Astrocyte (in vitro differentiated cells and primary cell): ENCODE measurements around the gene AJAP1.

Source experiments
- EZH2 ChIP-seq: IDR thresholded peaks from 2 replicates; pipeline ENCODE4 v1.6.1; 2012; ENCODE audit warnings: mild to moderate bottlenecking, low read length, inconsistent platforms; ENCODE audit not compliant: insufficient read depth
- TF ChIP-seq, protein P1 (sequence below): IDR thresholded peaks from 2 replicates; pipeline ENCODE4 v1.5.1; 2011; ENCODE audit warnings: low read depth, mild to moderate bottlenecking, inconsistent platforms, low read length, moderate library complexity; ENCODE audit not compliant: insufficient read depth

DNA sequence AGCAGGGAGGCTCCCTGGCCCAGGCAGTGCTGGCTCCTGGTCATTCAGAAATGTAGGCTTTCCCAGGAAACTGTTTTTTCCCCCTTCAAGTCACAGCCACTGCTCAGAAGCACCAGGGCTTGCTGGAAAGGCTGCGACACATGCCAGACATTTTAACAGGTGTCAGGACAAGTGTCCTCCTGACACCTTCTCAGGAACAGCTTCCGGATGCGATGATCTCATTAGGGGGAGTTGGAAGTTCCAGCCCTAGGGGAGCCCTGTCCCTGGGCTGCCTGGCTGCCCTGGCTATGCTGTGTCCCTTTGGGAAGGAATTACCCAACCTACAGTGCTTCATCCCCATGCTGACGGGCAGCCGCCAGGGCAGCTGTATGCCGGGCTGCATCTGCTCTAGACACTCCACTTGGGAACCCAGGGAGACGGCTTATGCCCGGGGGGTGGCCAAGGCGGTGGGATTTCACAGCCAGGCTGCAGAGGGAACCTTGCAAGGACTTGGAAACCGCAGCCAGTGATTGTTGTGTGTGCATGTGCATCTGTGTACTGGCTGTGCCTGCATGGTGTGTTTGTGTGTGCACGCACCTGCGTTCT is 41.8 kb downstream of the AJAP1 start:
- no peak for TF ChIP-seq EZH2
- TF ChIP-seq, protein P1, sequence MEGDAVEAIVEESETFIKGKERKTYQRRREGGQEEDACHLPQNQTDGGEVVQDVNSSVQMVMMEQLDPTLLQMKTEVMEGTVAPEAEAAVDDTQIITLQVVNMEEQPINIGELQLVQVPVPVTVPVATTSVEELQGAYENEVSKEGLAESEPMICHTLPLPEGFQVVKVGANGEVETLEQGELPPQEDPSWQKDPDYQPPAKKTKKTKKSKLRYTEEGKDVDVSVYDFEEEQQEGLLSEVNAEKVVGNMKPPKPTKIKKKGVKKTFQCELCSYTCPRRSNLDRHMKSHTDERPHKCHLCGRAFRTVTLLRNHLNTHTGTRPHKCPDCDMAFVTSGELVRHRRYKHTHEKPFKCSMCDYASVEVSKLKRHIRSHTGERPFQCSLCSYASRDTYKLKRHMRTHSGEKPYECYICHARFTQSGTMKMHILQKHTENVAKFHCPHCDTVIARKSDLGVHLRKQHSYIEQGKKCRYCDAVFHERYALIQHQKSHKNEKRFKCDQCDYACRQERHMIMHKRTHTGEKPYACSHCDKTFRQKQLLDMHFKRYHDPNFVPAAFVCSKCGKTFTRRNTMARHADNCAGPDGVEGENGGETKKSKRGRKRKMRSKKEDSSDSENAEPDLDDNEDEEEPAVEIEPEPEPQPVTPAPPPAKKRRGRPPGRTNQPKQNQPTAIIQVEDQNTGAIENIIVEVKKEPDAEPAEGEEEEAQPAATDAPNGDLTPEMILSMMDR = no peak
